DMS79 treated with DMSO at 0.1 percent for 48 hours (cell line): ENCODE measurements around the gene MTCL1.

Source experiments
- DNase-seq: peaks from one replicate; lab custom pipeline; 2025; lab: John Stamatoyannopoulos, UW

MTCL1 gene

GRCh38 chr18:8868276-8868675, 162.9 kb downstream of the MTCL1 start:
- no peak for DNase-seq

- DNase-seq = no peak
Observed at GRCh38 chr18:8868779-8869415, 163.5 kb downstream of the MTCL1 start.

GRCh38 chr18:8869696-8870095, 164.3 kb downstream of the MTCL1 start:
- no peak for DNase-seq

- DNase-seq = no peak
Observed at GRCh38 chr18:8870528-8870927, 165.2 kb downstream of the MTCL1 start.

- DNase-seq = no peak
Observed at GRCh38 chr18:8871489-8871888, 166.1 kb downstream of the MTCL1 start.

- no peak for DNase-seq
Observed at GRCh38 chr18:8874872-8875271, 169.5 kb downstream of the MTCL1 start.

GRCh38 chr18:8876887-8877286, 171.5 kb downstream of the MTCL1 start:
- no peak for DNase-seq

- no peak for DNase-seq
Observed at GRCh38 chr18:8881103-8881502, 175.7 kb downstream of the MTCL1 start.
